GM12878 (cell line): Measurements from ENCODE around the gene TMEM91.

Source experiments
- CTCF ChIP-seq, 3 experiments: IDR thresholded peaks in 2 of 3; conservative IDR thresholded peaks in 1 of 3; 2 replicates each; pipeline ENCODE4 v1.5.1; 2011; ENCODE audit warnings: low read depth in 3 of 3, low read length in 3 of 3, mild to moderate bottlenecking in 3 of 3, control low read depth in 2 of 3, moderate library complexity in 2 of 3, inconsistent platforms in 1 of 3, mixed read lengths in 1 of 3; ENCODE audit not compliant: control insufficient read depth in 2 of 3, insufficient read depth in 1 of 3; ENCODE audit errors: extremely low read depth in 1 of 3
- EZH2 ChIP-seq: IDR thresholded peaks from 2 replicates; pipeline ENCODE4 v1.6.1; 2012; ENCODE audit warnings: low read depth, mild to moderate bottlenecking, control low read depth, inconsistent platforms, low read length, borderline replicate concordance; ENCODE audit not compliant: control insufficient read depth
- MAX ChIP-seq: IDR thresholded peaks from 2 replicates; pipeline ENCODE4 v1.6.1; 2012; ENCODE audit warnings: low read depth, low read length, improper control_type of control experiment
- NFYA ChIP-seq: IDR thresholded peaks from 2 replicates; pipeline ENCODE4 v1.6.1; 2011; ENCODE audit warnings: low read depth, mild to moderate bottlenecking, low read length, improper control_type of control experiment, borderline replicate concordance
- SPI1 ChIP-seq: IDR thresholded peaks from 2 replicates; pipeline ENCODE4 v1.6.1; 2011; ENCODE audit warnings: low read depth, mild to moderate bottlenecking, low read length, moderate library complexity, borderline replicate concordance; ENCODE audit not compliant: insufficient read depth
- SUPT20H ChIP-seq: IDR thresholded peaks from 2 replicates; pipeline ENCODE4 v1.6.1; 2011; ENCODE audit warnings: low read depth, mild to moderate bottlenecking, low read length, moderate library complexity, borderline replicate concordance; ENCODE audit not compliant: control insufficient read depth
- USF2 ChIP-seq: IDR thresholded peaks from 2 replicates; pipeline ENCODE4 v1.6.1; 2011; ENCODE audit warnings: low read depth, low read length, improper control_type of control experiment, borderline replicate concordance
- YY1 ChIP-seq: IDR thresholded peaks from 2 replicates; pipeline ENCODE4 v1.6.1; 2011; ENCODE audit warnings: low read depth, mild to moderate bottlenecking, low read length
- ZNF384 ChIP-seq: IDR thresholded peaks from 2 replicates; pipeline ENCODE4 v1.6.1; 2012; ENCODE audit warnings: low read depth, mild to moderate bottlenecking, low read length, improper control_type of control experiment, borderline replicate concordance

GRCh38 chr19:41332000-41332399 is 44.3 kb upstream of the TMEM91 start:
- TF ChIP-seq EZH2 (no peak), USF2 (no peak), NFYA (no peak), SUPT20H (no peak), SPI1 (no peak), YY1 (no peak), ZNF384 (no peak), CTCF (IDR thresholded peaks at IDR 0.05 in 2 of 3, conservative IDR thresholded peaks at IDR 0.05 in 1 of 3; ENCODE audit: control insufficient read depth in 2 of 3, extremely low read depth in 1 of 3, insufficient read depth in 1 of 3, low read depth in 3 of 3, low read length in 3 of 3) (no peak), MAX (no peak)
